Stimulated activated CD4-positive, alpha-beta T cell treated with anti-CD3 and anti-CD28 coated beads, TNF-alpha, amount 100 ng/mL, for 24 hours (primary cell): ENCODE measurements around the gene MYOG.

ENCODE experiments used
- DNase-seq, 3 experiments: peaks; one replicate each; pipeline ENCODE4 v3.0.0-alpha.2; 2020; ENCODE audit warnings: low read depth in 3 of 3

Gene MYOG

DNA sequence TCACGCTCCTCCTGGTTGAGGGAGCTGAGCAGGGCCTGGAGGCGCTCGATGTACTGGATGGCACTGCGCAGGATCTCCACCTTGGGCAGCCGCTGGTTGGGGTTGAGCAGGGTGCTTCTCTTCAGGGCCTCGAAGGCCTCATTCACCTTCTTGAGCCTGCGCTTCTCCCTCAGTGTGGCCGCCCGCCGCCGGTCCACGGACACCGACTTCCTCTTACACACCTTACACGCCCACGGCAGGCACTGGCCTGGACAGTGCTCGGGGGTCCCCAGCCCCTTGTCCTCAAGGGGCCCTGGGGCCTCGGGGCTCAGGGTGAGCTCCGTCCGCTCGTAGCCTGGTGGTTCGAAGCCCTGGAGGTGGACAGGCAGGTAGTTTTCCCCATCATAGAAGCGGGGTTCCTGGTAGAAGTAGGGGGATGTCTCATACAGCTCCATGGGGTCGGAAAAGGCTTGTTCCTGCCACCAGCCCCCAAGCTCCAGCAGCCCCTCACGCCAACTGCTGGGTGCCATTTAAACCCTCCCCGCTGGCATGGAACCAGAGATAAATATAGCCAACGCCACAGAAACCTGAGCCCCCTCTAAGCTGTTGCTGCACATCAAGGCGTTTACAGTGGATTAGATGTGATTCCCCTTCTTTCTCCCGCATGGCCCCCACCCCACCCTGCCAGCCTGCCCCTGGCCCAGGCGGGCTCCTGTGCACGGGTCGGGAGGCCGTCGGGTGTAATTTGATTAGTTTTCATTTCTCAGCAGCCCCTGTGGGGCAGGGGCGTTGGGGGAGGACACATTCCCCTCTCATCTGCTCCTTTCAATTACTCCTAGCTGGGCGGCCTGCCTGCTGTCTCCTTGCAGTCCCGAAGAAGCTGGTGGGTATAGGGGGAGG lies at the start of gene MYOG:
MYOG (minus strand) TSS at position 485 of the 879 bp plus-strand sequence; CDS start at position 434, 51 bp downstream.
- no peak for DNase-seq

DNA sequence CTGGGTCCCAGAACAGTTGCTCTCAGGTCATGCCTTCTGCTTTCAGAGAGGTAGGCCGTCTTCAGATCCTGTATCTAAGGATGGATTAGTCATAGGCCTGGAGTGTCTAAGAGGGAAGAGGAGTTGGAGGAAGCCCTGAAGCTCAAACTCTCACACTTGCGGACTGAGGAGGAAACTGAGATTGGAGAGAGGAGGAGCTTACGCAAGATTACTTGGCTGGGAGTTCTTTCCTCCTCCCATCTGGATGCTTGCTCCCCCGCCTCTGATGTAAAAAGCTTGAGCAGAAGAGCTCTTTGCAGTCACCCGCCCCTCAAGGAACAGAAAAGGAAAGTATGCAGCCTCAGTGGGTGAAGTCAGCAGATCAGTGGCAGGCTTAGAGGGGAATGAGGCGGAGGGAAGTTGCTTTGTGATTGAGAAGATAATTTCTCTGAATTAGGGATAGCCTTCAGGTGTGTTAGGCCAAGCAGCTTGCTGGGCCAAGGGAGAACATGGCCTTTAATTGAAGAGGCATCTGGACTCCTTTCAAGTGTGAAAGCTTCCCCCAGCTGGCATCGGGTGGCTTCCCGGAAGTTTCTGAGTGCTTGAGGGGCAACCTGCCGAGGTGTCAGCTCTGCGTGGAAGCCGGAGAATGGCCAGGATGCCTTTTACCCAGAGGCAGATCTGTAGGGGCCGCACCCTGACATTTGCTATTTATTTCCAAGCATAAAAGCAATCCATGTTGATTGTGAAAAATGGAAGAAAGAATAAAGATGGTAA lies 48.3 kb upstream of the MYOG start:
- DNase-seq, result no peak

DNA sequence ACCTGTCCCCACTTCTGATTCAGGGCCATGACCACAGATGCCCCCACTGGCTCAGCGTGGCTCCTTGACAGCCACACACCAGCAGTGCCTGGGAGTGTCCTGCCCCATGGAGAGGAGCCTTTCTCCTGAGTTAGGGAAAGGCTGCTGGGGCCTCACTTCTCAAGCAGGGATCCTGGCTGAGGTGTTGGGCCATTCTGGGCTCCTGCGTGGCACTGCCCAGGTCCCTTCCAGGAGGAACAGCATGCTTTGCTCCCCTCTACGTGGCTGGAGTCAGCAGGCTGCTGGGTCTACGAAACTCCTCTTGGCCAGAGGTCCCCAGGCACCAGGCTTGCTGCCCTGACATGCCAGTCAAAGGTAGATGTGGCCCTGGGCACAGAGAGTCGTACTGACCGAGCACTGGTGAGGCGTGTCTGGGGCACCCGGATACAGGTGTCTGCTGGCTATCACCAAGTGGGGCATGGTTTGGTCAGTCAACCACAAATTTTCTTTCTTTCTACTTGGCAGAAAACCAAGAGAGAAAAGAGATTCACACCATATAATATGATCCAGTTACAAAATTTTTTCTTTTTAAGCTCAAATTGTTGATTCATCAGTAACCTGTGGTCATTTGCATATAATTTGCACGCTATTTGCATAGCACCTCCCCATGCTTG lies 45.9 kb upstream of the MYOG start:
- DNase-seq, result no peak

DNA sequence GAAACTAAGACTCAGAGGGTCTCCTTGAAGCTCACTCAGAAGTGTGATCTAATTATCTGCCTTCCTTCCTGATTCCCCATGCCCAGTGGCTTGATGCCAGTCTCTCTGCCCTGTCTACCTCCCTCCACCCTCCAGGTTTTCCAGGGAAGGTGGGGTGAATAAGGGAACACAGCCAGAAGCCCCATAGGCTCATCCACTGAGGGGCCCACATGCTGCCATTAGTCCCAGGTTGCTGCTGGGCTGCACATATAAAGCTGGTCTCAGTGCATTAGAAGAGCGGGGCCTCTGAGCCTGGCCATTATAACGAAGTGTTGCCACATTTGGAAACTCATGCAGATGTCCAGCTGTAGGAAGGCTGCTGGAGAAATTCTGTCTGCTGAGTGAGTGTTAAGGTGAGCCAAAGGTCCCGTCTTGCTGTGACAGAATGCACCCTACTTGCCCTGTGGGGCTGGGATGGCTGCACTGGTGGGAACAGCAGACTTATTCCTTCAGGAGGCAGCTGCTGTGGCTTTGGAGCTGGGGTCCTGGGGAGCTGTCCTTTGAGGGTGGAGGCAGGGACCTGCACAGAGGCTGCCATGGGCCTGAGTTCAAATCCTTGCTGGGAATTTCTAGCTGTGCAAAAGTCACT lies 44.7 kb upstream of the MYOG start:
- no peak for DNase-seq

DNA sequence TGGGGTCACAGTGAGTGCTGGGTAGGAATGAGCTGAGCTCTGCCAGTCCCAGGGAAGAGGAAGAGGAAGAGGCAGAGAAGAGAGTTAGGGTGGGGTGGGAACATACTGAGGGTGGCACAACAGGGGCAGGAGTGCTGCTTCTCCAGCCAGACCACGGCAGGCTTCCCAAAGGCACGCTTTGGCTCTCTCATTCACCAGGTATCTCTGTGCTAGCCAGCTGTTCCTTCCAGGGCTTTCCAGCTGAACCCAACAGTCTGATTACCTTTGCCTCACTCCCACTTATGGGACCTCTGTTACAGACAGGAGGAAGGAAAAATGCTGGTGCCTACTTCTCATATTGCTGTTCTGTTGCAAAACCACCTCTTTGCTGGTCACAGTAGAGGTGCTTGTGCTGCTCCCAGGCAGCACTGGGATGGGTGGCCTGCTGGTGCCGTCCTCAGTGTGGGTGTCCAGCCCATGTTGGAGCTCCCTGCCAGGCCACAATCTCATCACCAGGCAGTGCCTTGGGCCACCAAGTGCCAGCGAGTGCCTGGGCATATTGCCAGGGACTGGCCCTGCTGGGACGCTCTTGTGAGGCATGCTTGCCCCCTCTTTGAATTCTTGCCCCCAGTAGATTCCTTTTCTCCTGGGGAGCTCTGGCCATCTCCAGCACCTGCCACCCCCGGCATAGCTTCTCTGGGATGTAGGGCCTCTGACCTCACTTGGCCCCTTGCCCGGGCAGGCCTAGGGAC lies 43.9 kb upstream of the MYOG start:
- no peak for DNase-seq

DNA sequence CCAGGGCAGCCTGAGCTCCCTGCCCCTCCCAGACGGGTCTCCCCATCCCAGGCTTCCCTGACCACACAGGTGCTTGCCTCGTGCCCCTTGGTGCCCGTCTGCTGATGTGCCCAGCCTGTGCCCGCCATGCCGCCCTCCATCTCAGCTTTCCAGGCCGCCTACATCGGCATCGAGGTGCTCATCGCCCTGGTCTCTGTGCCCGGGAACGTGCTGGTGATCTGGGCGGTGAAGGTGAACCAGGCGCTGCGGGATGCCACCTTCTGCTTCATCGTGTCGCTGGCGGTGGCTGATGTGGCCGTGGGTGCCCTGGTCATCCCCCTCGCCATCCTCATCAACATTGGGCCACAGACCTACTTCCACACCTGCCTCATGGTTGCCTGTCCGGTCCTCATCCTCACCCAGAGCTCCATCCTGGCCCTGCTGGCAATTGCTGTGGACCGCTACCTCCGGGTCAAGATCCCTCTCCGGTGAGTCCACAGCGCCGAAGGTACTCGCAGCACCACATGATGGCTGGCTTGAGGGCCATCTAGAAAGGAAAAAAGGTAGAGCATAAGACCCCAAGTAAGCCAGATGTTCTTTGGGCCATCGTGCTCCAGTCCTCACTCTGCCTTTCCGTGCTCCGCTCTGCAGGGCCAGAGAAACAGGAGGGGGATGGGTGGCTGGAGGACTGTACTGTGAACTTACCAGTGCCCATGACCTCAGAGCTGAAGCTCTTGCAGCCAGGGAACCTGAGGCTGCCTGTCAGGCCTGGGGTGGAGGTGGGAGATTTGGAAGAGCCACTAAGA lies 43.1 kb upstream of the MYOG start:
- DNase-seq, result no peak

DNA sequence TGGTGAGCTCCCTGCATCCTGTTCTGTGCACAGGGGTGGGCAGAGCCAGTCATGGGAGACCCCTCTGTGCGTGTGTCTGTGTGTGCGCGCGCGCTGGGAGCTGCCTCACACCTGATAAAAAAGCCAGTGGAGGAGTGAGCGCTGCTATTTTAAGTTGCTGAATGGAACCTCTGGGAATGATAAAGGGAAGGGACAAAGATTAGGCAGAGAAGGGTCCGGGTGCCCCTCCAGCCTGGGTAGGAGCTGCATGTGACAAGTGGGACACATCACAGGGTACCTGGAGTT lies 42.6 kb upstream of the MYOG start:
- no peak for DNase-seq

DNA sequence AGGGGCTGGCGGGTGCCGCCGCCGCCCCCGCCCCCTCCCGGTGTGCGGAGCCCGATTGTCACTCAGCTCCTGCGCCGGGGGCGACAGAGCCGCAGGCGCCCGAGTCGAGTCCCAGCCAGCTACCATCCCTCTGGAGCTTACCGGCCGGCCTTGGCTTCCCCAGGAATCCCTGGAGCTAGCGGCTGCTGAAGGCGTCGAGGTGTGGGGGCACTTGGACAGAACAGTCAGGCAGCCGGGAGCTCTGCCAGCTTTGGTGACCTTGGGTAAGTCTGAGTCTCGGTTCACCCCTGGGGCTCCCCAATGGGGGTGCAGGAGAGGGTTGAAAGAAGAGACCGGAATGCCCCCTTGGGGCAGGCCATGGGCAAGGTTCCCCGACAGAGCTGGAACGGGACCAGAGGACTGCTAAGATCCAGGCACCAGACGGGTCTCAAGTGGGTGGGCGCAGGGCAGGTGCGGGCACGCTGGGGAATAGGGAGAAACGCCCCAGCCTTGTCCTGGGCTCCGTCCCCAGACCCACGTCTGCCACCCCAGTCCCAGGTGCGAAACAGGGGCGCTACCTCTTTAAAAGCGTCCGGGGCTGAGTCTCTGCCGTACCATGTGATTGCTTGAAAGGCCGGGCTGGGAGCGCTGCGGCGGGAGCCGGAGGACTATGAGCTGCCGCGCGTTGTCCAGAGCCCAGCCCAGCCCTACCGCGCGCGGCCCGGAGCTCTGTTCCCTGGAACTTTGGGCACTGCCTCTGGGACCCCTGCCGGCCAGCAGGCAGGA lies 42.0 kb upstream of the MYOG start, which contains the start of gene ADORA1:
ADORA1 (plus strand) TSS at position 61 of the 765 bp plus-strand sequence. CDS start 1,116 bp downstream, outside the sequence.
- DNase-seq, result no peak

DNA sequence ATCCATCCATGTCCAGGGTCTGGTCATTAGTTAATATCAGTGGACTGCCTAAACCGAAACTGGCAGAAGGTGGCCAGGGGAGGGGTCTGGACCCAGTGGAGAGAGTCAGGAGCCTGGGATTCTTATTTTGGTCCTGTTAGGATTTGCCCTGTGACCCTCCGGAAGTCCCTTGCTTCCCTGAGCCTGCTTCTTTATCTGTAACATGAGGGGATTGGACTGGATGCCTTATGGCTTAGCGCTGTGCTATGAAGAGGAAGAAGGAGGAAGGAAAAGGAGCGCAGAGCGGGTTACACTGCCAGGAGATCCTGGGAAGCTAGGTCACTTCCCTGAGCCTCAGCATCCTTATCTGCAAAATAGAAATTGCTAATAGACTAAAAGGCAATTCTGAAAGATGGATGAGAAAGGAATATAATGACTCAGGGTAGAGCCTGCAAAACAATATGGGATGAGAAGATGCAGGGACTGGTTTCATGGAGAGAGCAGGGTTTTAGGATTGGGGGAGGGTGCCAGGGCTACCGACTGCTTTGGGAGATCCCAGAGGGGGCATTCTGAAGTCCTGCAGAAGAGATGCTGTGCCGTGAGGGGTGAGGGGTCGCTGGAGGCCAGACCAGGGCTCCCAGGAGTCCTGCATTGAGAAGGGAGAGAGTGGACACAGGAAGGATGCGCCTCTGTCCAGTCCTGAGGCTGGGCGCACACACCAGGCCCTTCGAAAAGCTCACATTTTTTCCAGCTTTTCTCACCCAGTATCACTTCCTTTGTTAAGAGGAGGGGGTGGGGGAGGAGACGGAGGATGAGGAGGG lies 41.3 kb upstream of the MYOG start:
- no peak for DNase-seq

DNA sequence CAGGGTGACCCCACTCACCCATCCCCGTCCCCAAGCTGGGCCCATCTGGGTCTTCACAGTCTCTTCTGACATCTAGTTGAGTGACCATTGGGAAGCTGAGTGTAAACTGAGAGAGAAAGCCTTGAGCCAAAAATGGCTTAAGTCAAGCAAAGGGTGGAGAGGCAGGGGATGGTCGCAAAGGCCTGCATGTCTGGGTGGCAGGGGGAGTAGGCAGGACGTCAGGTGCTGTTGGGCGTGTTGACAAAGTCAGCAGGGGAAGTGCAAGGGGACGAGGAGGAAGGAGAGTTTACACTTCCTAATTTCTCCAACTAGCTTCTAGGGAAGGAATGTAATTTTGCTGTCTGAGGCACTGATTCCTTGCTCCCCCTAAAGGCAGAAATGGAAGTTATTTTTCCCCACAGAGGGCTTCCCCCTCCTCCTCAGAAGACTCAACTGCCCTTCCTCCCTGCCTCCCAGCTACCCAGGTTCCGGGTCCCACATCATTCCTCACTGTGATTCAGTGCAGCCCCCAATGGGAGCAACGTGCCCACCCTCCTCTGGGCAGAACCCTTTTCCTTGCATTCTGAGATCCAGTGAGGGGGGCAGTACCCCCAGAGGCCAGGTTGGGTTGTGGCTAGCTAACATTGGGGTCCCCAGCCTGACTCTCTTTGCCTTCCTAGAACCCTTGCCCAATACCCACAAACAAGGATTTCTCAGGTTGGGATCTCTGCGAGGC lies 40.5 kb upstream of the MYOG start:
- DNase-seq, result no peak

DNA sequence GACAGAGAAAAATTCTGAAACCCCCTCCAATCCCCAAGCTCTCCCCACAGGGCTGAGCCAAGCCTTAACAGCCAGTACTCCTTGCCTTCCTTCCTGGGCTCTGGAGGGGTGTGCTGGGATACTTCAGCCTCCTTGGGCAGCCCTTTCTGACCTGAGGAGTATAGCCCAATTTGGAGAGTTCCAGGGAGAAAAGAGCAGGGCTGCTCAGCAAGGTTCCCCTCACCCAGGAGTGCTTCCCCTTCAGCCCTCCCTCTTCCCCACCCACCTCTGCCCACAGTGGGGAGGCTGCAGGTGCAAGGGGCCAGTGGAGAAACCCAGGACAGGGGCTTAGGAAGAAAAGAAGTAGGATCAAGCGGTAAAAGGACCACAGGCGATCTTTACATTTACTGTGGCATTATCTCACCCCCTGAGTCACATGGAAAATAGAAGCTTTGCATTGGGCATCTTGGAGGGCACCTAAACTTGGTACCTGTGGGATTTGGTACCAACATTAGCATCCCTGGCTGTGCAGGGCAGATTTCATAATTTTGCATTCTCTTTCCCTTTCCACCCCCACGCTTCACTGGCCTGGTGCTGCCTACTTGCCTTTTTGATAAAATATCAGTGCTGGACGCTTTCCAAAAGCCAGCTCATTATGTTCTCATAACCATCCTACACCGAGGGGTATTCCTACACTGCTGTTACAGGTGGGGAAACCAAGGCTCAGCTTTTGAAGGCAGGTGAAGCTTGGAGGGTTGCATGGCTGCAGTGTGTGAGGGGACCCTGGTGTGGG lies 38.9 kb upstream of the MYOG start:
- no peak for DNase-seq

DNA sequence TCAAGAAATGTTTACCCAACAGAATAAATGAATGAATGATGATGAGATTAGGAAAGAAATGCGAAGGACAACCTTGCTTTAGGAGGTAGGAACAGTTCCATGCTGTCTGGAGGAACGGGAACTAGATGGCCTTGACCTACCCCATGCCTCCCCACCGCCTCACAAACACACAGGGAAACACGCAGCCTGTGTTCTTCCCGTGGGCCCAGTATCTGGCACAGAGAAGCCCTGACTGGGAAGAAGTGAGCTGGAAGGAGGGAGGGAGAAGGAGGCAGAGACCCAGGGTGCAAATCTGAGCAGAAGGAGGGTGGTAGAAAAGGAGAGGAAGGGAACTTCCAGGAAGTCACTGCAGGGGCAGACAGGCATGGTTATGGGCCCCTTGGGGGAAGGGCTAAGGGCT lies 38.2 kb upstream of the MYOG start:
- no peak for DNase-seq

DNA sequence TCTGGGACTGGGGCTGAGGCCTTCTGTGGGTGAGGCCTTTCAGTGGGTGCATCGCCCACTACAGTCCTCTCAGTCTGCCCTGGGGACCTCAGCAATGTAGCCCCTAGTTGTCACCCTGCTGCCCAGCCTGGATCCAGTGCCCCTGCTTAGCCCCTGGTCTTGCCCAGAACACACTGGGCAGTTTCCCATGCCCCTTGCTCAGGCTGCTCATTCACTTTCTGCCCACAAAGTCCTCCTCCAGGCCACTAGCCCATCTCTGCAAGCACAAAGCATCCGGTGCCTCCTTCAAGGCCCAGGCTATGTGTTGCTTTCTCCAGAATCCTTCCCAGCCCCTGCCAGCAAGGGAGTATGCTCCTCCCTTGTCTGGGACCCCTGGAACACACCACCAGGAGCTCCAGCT lies 36.3 kb upstream of the MYOG start:
- no peak for DNase-seq

DNA sequence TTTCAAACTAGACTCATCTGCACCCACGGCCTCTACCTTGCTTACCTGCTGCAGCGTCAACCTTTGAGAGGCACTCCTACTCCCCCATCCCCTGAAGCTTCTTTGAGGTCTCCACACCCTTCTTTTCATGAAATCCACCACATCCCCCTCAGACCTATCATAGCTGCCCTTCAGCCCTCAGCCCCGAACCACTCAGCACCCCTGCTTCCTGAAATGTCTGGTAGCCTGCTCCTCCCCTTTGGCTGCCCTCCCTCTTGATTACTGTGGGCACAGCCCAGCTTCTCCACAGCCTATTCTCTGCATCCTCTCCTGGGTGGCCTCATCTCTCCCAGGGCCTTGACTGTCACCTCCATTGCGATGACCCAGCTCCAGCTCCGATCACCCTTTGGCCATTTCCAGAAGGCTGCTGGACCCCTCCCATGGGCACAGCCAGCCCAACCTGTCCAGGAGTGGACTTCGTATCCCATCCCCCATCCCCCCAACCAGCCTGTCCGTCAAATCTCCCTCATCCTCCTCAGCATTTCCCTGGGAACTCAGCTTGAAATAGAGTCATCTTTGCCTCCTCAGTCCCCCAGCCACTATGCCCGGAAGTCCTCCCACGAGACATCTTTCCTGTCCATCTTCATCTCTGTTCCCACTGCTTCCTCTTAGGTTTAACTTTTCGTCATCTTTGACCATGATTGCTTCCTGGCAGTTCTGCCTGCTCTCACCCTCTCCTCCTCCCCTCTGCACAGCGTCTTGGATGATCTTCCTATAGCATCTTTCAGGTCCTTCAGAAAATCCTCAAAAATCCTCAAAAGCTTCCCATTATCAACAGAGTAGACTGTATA lies 35.6 kb upstream of the MYOG start:
- no peak for DNase-seq

DNA sequence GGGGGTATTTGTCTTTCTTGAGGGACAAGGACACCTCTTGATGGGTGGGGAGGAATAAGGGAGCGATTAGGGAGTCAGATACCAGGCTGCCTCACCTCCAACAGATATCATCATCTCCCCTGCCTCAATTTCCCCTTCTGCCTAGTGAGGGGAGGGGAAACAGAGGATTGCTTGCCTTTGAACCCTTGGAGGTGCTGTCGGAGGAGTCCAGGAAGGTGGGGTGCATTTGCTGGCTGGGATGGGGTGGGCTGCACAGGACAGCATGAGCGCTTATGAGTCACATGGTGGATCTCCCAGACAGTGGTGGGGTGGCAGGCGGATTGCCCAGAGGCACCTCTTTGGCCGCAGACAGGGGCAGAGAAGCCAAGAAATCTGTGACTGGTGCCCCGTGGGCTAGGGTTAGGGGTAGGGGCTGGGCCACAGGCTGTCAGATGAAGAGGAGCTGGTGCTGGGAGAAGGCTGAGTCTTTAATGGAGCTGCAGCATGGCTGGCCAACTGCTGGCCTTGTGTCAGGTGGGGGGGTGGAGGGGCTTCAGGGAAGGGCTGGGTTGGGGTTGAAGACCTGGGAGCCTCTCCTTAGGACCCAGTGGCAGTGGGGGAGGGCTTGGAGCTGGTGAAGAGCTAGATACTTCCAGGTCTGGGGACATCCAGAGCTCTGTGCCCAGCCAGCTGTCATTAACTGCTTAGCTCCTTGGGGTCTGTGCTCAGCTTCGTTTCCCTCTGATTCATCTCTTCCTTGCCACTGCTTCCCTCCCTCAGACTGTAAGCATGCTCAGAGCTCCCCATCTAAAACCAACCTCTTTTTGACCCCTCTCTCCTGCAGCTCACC lies 34.7 kb upstream of the MYOG start:
- DNase-seq, result no peak
